ENCODE measurements around the gene PTPN4.

- TF ChIP-seq CTCF (IDR thresholded peaks at IDR 0.05; ENCODE audit: extremely low read depth in 1 of 2, insufficient read depth in 1 of 2, low read depth in 1 of 2, low read length in 2 of 2) (no peak), POLR2A (IDR thresholded peaks at IDR 0.05; ENCODE audit: low read depth, low read length) (no peak), EZH2 (IDR thresholded peaks at IDR 0.05; ENCODE audit: borderline replicate concordance, low read depth, low read length, severe bottlenecking) (no peak), GATA2 (IDR thresholded peaks at IDR 0.05; ENCODE audit: insufficient read depth, insufficient read length, low read depth, low read length) (no peak), MAX (IDR thresholded peaks at IDR 0.05; ENCODE audit: insufficient read depth, insufficient read length) (no peak)
Measured at GRCh38 chr2:119983108-119983507, 223.4 kb downstream of the PTPN4 start.
